Thyroid gland (tissue), 4 donors: Measurements from ENCODE around the gene FBXL20. TPM values are rescaled to one million over a fixed set of nuclear protein-coding genes. Genes with fewer than 3 reads are reported as not detected.

Source experiments
- DNase-seq, 2 donors: peaks; one replicate each; pipeline ENCODE4 v3.0.0-alpha.2; 2019
- H3K27ac ChIP-seq, 3 donors: fragments of 200-600 bp; sonication (generic); 1 replicate in 2 of 3; 2 replicates in 1 of 3; pipeline ENCODE4 v1.5.1; 2016 to 2019; ENCODE audit warnings: mild to moderate bottlenecking in 1 of 3, moderate library complexity in 1 of 3
- H3K27me3 ChIP-seq: fragments of 200-600 bp; sonication (generic); one replicate; pipeline ENCODE4 v1.5.1; 2019
- H3K36me3 ChIP-seq, 2 donors: fragments of 200-600 bp; sonication (generic); one replicate each; pipeline ENCODE4 v1.5.1; 2016 to 2019
- H3K4me1 ChIP-seq, 2 donors: fragments of 200-600 bp; sonication (generic); one replicate each; pipeline ENCODE4 v1.5.1; 2017 to 2019
- H3K4me3 ChIP-seq, 3 donors: fragments of 200-600 bp; sonication (generic); replicated peaks in 1 of 3; 1 replicate in 2 of 3; 2 replicates in 1 of 3; pipeline ENCODE4 v1.5.1; 2016; ENCODE audit warnings: mild to moderate bottlenecking in 1 of 3
- H3K9me3 ChIP-seq: fragments of 200-600 bp; sonication (generic); one replicate; pipeline ENCODE4 v1.5.1; 2017
- POLR2A ChIP-seq, 2 donors: fragments of 450-650 bp; IDR thresholded peaks; one replicate each; pipeline ENCODE4 v1.6.1; 2017; ENCODE audit warnings: antibody characterized with exemption in 2 of 2, mild to moderate bottlenecking in 2 of 2, moderate library complexity in 1 of 2
- WGBS, 2 donors: methylation state at CpG; one replicate each; pipeline ENCODE4 v1.1.5; 2017; 5-methylcytosine and 5-hydroxymethylcytosine counted together
- intact Hi-C: fragments of 100-400 bp; cut with DNase I; formaldehyde crosslinking; loops from one replicate; pipeline ENCODE4 v1.15.1; 2023
- total RNA-seq, 4 donors: library from RNA; depleted of rRNA; stranded (reverse); fragments of >200 nt; gene quantifications; one replicate each; pipeline ENCODE4 v1.2.3, GENCODE V29; 2016
- TF ChIP-seq, protein P1 (sequence below), 6 experiments: fragments of 200-600 bp in 3 of 6; fragments of 450-650 bp in 3 of 6; sonication (generic) in 3 of 6; IDR thresholded peaks; one replicate each; pipeline ENCODE4 v1.5.1; 2016 to 2019; ENCODE audit warnings: antibody characterized with exemption in 6 of 6, mild to moderate bottlenecking in 2 of 6, inconsistent platforms in 1 of 6, moderate library complexity in 1 of 6

FBXL20 gene
- total RNA-seq, 4 donors from 2014 or later, result 17.2 to 27.7 (median 22.2) TPM

DNA sequence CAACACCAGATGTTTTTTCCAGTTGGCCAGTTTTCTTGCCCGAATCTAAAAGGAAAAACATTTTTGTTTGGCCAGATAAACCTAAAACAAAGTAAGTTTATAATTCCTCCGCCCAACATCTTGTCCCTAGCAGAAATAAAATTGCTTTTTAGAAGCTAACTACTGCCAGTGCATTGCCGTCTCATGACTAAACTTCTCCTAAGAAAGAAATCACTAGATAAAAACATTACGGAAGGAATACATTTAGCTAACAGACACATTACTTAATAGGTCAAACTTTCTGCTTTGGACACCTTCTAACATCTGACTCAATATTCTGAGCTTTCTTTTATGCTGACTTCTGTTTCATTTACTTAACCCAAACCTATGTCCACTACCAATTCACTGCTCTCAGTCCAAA, 36.2 kb downstream of the FBXL20 start:
- no peaks in the 10 kb centered on the region for H3K9me3 ChIP-seq
- WGBS, 2 donors, result 77 to 78% methylated on average over 4 of the region's 4 CpGs

DNA sequence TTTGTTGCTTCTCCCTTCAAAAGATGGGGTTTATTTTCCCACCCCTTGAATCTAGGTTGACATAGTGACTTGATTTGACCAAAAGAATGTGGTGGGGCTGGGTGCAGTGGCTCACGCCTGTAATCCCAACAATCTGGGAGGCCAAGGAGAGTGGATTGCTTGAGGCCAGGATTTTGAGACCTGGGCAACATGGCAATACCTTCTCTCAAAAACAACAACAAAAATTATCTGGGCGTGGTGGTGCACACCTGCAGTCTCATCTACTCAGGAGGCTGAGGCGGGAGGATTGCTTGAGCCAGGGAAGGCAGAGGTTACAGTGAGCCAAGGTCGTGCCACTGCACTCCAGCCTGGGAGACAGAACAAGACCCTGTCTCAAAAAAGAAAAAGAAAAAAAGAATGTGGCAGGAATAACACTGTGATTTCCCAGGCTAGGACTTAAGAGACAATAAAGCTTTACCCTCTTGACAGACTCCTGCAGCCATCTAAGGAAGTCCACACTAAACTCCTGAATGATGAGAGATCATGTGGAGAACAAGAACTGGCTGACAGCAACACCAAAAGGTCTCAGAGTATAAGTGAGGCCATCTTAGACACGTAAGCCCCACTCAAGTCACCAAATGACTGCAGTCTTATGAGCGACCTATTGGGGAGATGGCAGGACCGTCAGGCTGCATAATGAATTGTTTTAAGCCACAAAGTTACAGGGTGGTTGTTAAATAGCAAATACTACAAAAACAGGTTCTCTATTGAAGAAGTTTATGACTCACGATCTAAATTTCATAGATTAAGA, 37.0 kb downstream of the FBXL20 start:
- Histone ChIP-seq H3K27ac (no peak overlapping the region), H3K9me3 (no peaks in the 10 kb centered on the region), H3K27me3 (no peaks in the 10 kb centered on the region), H3K4me3 (no peak overlapping the region), H3K36me3 (no peaks in the 10 kb centered on the region), H3K4me1 (peaks cover 9 to 10% of the 10 kb centered on the region in 2 donors)
- WGBS, 2 donors, result 88 to 95% methylated on average over 8 of the region's 8 CpGs
- intact Hi-C loops, result no loop called here
- TF ChIP-seq, protein P1, sequence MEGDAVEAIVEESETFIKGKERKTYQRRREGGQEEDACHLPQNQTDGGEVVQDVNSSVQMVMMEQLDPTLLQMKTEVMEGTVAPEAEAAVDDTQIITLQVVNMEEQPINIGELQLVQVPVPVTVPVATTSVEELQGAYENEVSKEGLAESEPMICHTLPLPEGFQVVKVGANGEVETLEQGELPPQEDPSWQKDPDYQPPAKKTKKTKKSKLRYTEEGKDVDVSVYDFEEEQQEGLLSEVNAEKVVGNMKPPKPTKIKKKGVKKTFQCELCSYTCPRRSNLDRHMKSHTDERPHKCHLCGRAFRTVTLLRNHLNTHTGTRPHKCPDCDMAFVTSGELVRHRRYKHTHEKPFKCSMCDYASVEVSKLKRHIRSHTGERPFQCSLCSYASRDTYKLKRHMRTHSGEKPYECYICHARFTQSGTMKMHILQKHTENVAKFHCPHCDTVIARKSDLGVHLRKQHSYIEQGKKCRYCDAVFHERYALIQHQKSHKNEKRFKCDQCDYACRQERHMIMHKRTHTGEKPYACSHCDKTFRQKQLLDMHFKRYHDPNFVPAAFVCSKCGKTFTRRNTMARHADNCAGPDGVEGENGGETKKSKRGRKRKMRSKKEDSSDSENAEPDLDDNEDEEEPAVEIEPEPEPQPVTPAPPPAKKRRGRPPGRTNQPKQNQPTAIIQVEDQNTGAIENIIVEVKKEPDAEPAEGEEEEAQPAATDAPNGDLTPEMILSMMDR (IDR thresholded peaks at IDR 0.05), result no peak
- no peak for TF ChIP-seq POLR2A (IDR thresholded peaks at IDR 0.05)
- DNase-seq, result no peak

More for the DNA sequence above, 36.2 kb downstream of the FBXL20 start:
- DNase-seq, result no peak
- Histone ChIP-seq H3K27ac (no peak overlapping the region), H3K27me3 (no peaks in the 10 kb centered on the region), H3K4me3 (no peak overlapping the region), H3K36me3 (no peaks in the 10 kb centered on the region), H3K4me1 (peaks cover 9 to 10% of the 10 kb centered on the region in 2 donors)
- intact Hi-C loops, result no loop called here
- TF ChIP-seq POLR2A (IDR thresholded peaks at IDR 0.05), result no peak
- TF ChIP-seq, protein P1 (IDR thresholded peaks at IDR 0.05), result no peak

DNA sequence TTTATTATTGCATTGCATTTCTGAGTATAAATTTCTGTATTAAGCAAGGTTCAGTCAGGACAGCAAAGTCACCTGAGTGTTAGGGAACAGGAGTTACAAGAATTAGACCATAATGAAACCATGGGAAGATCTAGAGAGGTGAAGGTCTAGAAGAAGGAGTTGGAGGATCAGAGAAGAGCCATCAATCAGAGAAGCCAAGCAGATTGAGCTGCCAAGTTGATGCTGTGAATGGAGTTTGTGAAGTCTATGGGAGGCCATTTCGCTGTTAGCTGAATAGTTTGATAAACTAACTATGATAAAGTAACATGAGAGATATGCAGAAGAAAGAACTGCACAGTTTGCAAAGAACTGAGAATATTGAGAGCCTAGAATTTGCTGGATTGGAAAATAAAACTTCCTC, 40.4 kb downstream of the FBXL20 start:
- TF ChIP-seq, protein P1 (IDR thresholded peaks at IDR 0.05), result no peak
- no peak for TF ChIP-seq POLR2A (IDR thresholded peaks at IDR 0.05)
- DNase-seq, result no peak
- Histone ChIP-seq H3K9me3 (no peaks in the 10 kb centered on the region), H3K36me3 (no peaks in the 10 kb centered on the region), H3K27me3 (no peaks in the 10 kb centered on the region), H3K4me3 (no peak overlapping the region), H3K4me1 (peaks cover 5 to 7% of the 10 kb centered on the region in 2 donors), H3K27ac (no peak overlapping the region)
- intact Hi-C loops, result no loop called here
- 92 to 98% methylated on average over 1 of the region's 1 CpG for WGBS, 2 donors

DNA sequence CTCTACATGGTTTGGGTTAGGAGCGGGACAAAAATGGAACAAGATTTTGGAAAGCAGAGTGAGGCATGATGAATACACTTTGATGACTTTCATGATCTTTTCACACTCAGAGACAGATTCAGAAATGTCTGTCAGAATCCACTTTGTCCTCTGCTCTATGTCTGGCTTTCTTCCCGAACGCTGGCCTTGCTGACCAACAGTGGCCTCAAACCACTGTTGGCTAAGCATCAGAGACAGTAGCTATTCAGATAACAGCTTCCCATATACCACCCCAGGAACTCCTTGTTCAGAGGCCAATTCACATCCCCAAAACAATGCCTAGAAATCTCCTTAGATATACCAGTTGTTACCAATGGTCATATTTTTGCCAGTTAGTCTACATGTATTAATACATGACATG, 40.9 kb downstream of the FBXL20 start:
- intact Hi-C loops, result no loop called here
- no peak for TF ChIP-seq POLR2A (IDR thresholded peaks at IDR 0.05)
- TF ChIP-seq, protein P1 (IDR thresholded peaks at IDR 0.05), result no peak
- no peaks in the 10 kb centered on the region for H3K9me3 ChIP-seq
- WGBS, 2 donors, result 89 to 94% methylated on average over 3 of the region's 3 CpGs
- no peak for DNase-seq
- no peaks in the 10 kb centered on the region for H3K36me3 ChIP-seq
- H3K4me1 ChIP-seq, result peaks cover 0 to 2% of the 10 kb centered on the region in 2 donors
- H3K4me3 ChIP-seq, result no peak overlapping the region
- H3K27me3 ChIP-seq, result no peaks in the 10 kb centered on the region
- H3K27ac ChIP-seq, result no peak overlapping the region

DNA sequence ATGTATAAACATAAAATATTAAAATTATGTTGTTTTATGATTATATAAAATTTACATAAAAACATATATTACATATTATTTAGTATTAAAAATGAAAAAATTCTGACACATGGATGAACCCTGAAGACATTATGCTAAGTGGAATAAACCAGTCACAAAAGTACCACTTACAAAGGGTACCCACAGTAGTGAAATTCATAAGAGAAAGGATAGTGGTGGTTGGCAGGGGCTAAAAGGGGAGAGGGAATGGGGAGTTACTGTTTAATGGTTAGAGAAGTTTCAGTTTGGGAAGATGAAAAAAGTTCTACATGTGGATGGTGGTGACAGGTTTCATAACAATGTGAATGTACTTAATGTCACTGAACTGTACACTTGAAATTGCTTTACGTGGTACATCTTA, 41.4 kb downstream of the FBXL20 start:
- TF ChIP-seq, protein P1 (IDR thresholded peaks at IDR 0.05), result no peak
- no peak for TF ChIP-seq POLR2A (IDR thresholded peaks at IDR 0.05)
- Histone ChIP-seq H3K27me3 (no peaks in the 10 kb centered on the region), H3K4me3 (no peak overlapping the region), H3K4me1 (no peaks in the 10 kb centered on the region), H3K9me3 (no peaks in the 10 kb centered on the region), H3K27ac (no peak overlapping the region), H3K36me3 (no peaks in the 10 kb centered on the region)
- no peak for DNase-seq
- intact Hi-C loops, result no loop called here
- 97 to 98% methylated on average over 1 of the region's 1 CpG for WGBS, 2 donors
